ENCODE results near the gene ACAT1. TPM values are rescaled to one million over a fixed set of nuclear protein-coding genes. Genes with fewer than 3 reads are reported as not detected.

ACAT1 gene
- total and polyA plus RNA-seq, 2 of the 4 experiments (the other 2 are of a cell fraction): 57.7 to 59.9 TPM

DNA sequence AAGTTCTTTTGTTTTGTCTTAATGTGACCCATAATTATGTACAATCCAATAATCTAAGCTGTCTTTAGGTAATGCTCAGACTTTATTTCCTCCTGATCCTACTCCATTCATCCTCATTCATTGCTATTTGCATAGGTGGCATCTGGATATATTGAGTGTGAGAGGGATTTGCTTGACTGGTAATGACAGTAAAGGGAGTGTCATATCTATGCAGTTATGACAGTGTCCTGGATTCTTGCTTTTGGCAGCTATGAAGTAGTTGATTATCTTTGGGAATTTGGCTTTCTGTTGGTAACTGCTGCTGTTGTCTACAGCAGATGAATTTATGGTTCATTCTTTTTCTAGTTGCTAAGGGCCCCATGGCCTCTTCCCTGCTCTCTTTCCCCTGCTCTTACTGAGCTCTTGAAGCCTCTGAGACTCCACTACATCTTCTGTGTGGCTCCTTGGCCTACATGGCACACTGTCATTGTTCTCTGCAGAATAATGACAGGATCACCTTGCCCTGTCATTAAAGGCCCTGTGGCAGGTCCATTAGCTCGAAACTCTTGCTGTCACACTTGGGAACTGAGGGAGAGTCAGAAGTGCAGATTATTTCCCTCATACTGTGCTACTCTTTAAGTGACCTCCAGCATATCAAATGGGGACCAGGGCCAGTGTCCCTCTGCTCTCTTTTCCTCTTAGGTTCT is 20.1 kb upstream of the ACAT1 start:
- Histone ChIP-seq H3K9me1 (ENCODE audit: insufficient read depth, low read length) (no peaks in the 10 kb centered on the region; the same call in 1 of the 2 replicates), H2BK20ac (ENCODE audit: low read depth, low read length) (no peak overlapping the region), H4K5ac (ENCODE audit: low read depth, low read length) (no peak overlapping the region), H3K4ac (ENCODE audit: low read depth, low read length) (no peak overlapping the region), H3K27ac (ENCODE audit: insufficient read depth, low read length) (no peak overlapping the region), H3K9ac (ENCODE audit: low read depth, low read length) (no peak overlapping the region), H4K8ac (ENCODE audit: low read depth in 2 of 2, low read length in 2 of 2) (no peak overlapping the region), H3K56ac (ENCODE audit: extremely low read depth, insufficient read depth, low read length) (no peak overlapping the region), H3K23ac (ENCODE audit: low read depth, low read length) (no peak overlapping the region), H2BK5ac (ENCODE audit: low read depth, low read length, poor library complexity, severe bottlenecking) (no peak overlapping the region), H3K18ac (ENCODE audit: low read depth, low read length) (no peak overlapping the region), H2AFZ (replicated peaks; ENCODE audit: low read length, poor library complexity) (no peak overlapping the region), H3K14ac (replicated peaks; ENCODE audit: low read depth, low read length) (no peak overlapping the region), H4K91ac (ENCODE audit: insufficient read depth, low read depth, low read length) (no peak overlapping the region), H3K4me1 (ENCODE audit: control insufficient read depth, insufficient read depth, low read length) (no peaks in the 10 kb centered on the region), H2BK120ac (ENCODE audit: low read depth, low read length) (no peak overlapping the region), H3K4me3 (ENCODE audit: insufficient read depth, low read depth, low read length) (no peak overlapping the region), H3K4me2 (ENCODE audit: low read depth, low read length) (no peak overlapping the region), H3K27me3 (ENCODE audit: control insufficient read depth, insufficient read depth, low read length) (no peaks in the 10 kb centered on the region), H3K9me3 (ENCODE audit: control insufficient read depth, insufficient read depth, low read length) (no peaks in the 10 kb centered on the region), H3K36me3 (ENCODE audit: control insufficient read depth, insufficient read depth, low read length) (peaks cover 24% of the 10 kb centered on the region), H2AK5ac (ENCODE audit: low read depth, low read length) (no peak overlapping the region), H4K20me1 (ENCODE audit: insufficient read depth, low read length) (no peaks in the 10 kb centered on the region), H2BK15ac (ENCODE audit: low read depth, low read length) (no peak overlapping the region), H3K79me1 (ENCODE audit: low read depth in 1 of 2, low read length in 2 of 2) (0 out of 4 replicates have a peak, but pooled peaks cover 0 to 3% of the 10 kb centered on the region in 2 experiments), H2AK9ac (replicated peaks; ENCODE audit: low read depth, low read length, poor library complexity) (no peak overlapping the region)
- ATAC-seq (ENCODE audit: low read depth) (no peak), DNase-seq (no peak)
- BruUV-seq (replicated peaks): no TSS peak
- ChIA-PET POLR2A (ENCODE audit: unreplicated experiment) (no interaction called here), CTCF (interaction anchor here (0.6 kb wide), 1 partner anchor 41 kb away, joined by 5 read pairs; no protein-coding TSS in a partner anchor)
- no peak for TF ChIP-seq BHLHE40 (IDR thresholded peaks at IDR 0.05; ENCODE audit: low read depth, low read length)
- TF ChIP-seq MAZ (IDR thresholded peaks at IDR 0.05; ENCODE audit: borderline replicate concordance, low read depth, low read length): no peak
- TF ChIP-seq RFX5 (IDR thresholded peaks at IDR 0.05; ENCODE audit: low read depth, low read length): no peak
- TF ChIP-seq, protein P1, sequence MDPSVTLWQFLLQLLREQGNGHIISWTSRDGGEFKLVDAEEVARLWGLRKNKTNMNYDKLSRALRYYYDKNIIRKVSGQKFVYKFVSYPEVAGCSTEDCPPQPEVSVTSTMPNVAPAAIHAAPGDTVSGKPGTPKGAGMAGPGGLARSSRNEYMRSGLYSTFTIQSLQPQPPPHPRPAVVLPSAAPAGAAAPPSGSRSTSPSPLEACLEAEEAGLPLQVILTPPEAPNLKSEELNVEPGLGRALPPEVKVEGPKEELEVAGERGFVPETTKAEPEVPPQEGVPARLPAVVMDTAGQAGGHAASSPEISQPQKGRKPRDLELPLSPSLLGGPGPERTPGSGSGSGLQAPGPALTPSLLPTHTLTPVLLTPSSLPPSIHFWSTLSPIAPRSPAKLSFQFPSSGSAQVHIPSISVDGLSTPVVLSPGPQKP (IDR thresholded peaks at IDR 0.05; ENCODE audit: borderline replicate concordance, low read depth, low read length): no peak
- TF ChIP-seq POLR2A (IDR thresholded peaks at IDR 0.05; ENCODE audit: low read depth, low read length): no peak
- TF ChIP-seq CEBPB (IDR thresholded peaks at IDR 0.05; ENCODE audit: low read depth, low read length): no peak
- no peak for TF ChIP-seq NFE2L2 (IDR thresholded peaks at IDR 0.05; ENCODE audit: low read depth, low read length)
- TF ChIP-seq, protein P2, sequence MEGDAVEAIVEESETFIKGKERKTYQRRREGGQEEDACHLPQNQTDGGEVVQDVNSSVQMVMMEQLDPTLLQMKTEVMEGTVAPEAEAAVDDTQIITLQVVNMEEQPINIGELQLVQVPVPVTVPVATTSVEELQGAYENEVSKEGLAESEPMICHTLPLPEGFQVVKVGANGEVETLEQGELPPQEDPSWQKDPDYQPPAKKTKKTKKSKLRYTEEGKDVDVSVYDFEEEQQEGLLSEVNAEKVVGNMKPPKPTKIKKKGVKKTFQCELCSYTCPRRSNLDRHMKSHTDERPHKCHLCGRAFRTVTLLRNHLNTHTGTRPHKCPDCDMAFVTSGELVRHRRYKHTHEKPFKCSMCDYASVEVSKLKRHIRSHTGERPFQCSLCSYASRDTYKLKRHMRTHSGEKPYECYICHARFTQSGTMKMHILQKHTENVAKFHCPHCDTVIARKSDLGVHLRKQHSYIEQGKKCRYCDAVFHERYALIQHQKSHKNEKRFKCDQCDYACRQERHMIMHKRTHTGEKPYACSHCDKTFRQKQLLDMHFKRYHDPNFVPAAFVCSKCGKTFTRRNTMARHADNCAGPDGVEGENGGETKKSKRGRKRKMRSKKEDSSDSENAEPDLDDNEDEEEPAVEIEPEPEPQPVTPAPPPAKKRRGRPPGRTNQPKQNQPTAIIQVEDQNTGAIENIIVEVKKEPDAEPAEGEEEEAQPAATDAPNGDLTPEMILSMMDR (conservative IDR thresholded peaks at IDR 0.05; ENCODE audit: low read depth, low read length): no peak
- TF ChIP-seq, protein P3, sequence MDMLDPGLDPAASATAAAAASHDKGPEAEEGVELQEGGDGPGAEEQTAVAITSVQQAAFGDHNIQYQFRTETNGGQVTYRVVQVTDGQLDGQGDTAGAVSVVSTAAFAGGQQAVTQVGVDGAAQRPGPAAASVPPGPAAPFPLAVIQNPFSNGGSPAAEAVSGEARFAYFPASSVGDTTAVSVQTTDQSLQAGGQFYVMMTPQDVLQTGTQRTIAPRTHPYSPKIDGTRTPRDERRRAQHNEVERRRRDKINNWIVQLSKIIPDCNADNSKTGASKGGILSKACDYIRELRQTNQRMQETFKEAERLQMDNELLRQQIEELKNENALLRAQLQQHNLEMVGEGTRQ (IDR thresholded peaks at IDR 0.05; ENCODE audit: low read depth, low read length): no peak
- no peak for TF ChIP-seq CHD1 (IDR thresholded peaks at IDR 0.05; ENCODE audit: low read depth, low read length)
- no peak for TF ChIP-seq MXI1 (IDR thresholded peaks at IDR 0.05; ENCODE audit: borderline replicate concordance, low read depth, low read length)
- no peak for TF ChIP-seq FOS (IDR thresholded peaks at IDR 0.05; ENCODE audit: low read depth, low read length)
- TF ChIP-seq MAFK (IDR thresholded peaks at IDR 0.05; ENCODE audit: low read depth, low read length): no peak
- no peak for TF ChIP-seq SMC3 (IDR thresholded peaks at IDR 0.05; ENCODE audit: low read depth, low read length)
- TF ChIP-seq RCOR1 (IDR thresholded peaks at IDR 0.05; ENCODE audit: insufficient replicate concordance, low read length): no peak
- TF ChIP-seq RAD21 (IDR thresholded peaks at IDR 0.05; ENCODE audit: low read length): no peak
- intact Hi-C loops (cut with micrococcal nuclease): no loop called here
- dilution Hi-C loops (cut with HindIII; ENCODE audit: low sequenced_read_pairs, unreplicated experiment): no loop called here
- in situ Hi-C loops (cut with MboI; ENCODE audit: low sequenced_read_pairs): no loop called here
- WGBS, 2 experiments (ENCODE audit: extremely low coverage in 2 of 2, insufficient read length in 1 of 2): no CpG with 5 or more reads among the region's 1 CpG

All from IMR-90 (cell line).